Measurements from ENCODE around the gene MLPH. TPM values are rescaled to one million over a fixed set of nuclear protein-coding genes. Genes with fewer than 3 reads are reported as not detected.

The MLPH gene
- total RNA-seq, 1 donor from 2014 or later: 27.3 TPM

GRCh38 chr2:237547841-237548416 lies 60.9 kb downstream of the MLPH start:
- Histone ChIP-seq H3K36me3 (ENCODE audit: control insufficient read depth, insufficient read depth, low read length) (peaks cover 1% of the 10 kb centered on the region), H3K27me3 (ENCODE audit: control insufficient read depth, insufficient read depth, low read length) (no peaks in the 10 kb centered on the region), H3K4me3 (ENCODE audit: low read depth, low read length) (no peak overlapping the region)
- DNase-seq (ENCODE audit: low read depth): no peak
- no peak for TF ChIP-seq CTCF (IDR thresholded peaks at IDR 0.05; ENCODE audit: insufficient read depth, low read length, poor library complexity, severe bottlenecking)

GRCh38 chr2:237549216-237549615 lies 62.2 kb downstream of the MLPH start:
- H3K36me3 ChIP-seq (ENCODE audit: control insufficient read depth, insufficient read depth, low read length): peaks cover 4% of the 10 kb centered on the region
- H3K4me3 ChIP-seq (ENCODE audit: low read depth, low read length): no peak overlapping the region
- no peak for TF ChIP-seq CTCF (IDR thresholded peaks at IDR 0.05; ENCODE audit: insufficient read depth, low read length, poor library complexity, severe bottlenecking)
- DNase-seq (ENCODE audit: low read depth): no peak
- no peaks in the 10 kb centered on the region for H3K27me3 ChIP-seq (ENCODE audit: control insufficient read depth, insufficient read depth, low read length)

- no peak overlapping the region for H3K4me3 ChIP-seq (ENCODE audit: low read depth, low read length)
- no peak for TF ChIP-seq CTCF (IDR thresholded peaks at IDR 0.05; ENCODE audit: insufficient read depth, low read length, poor library complexity, severe bottlenecking)
- no peak for DNase-seq (ENCODE audit: low read depth)
- H3K27me3 ChIP-seq (ENCODE audit: control insufficient read depth, insufficient read depth, low read length): no peaks in the 10 kb centered on the region
- H3K36me3 ChIP-seq (ENCODE audit: control insufficient read depth, insufficient read depth, low read length): peaks cover 5% of the 10 kb centered on the region
These were observed 62.8 kb downstream of the MLPH start for GRCh38 chr2:237549643-237550415.

GRCh38 chr2:237551071-237551574 lies 64.1 kb downstream of the MLPH start:
- peaks cover 5% of the 10 kb centered on the region for H3K36me3 ChIP-seq (ENCODE audit: control insufficient read depth, insufficient read depth, low read length)
- H3K27me3 ChIP-seq (ENCODE audit: control insufficient read depth, insufficient read depth, low read length): no peaks in the 10 kb centered on the region
- no peak for TF ChIP-seq CTCF (IDR thresholded peaks at IDR 0.05; ENCODE audit: insufficient read depth, low read length, poor library complexity, severe bottlenecking)
- DNase-seq (ENCODE audit: low read depth): no peak
- no peak overlapping the region for H3K4me3 ChIP-seq (ENCODE audit: low read depth, low read length)

GRCh38 chr2:237552908-237553307 lies 65.9 kb downstream of the MLPH start:
- Histone ChIP-seq H3K36me3 (ENCODE audit: control insufficient read depth, insufficient read depth, low read length) (peaks cover 4% of the 10 kb centered on the region), H3K27me3 (ENCODE audit: control insufficient read depth, insufficient read depth, low read length) (no peaks in the 10 kb centered on the region), H3K4me3 (ENCODE audit: low read depth, low read length) (no peak overlapping the region)
- no peak for TF ChIP-seq CTCF (IDR thresholded peaks at IDR 0.05; ENCODE audit: insufficient read depth, low read length, poor library complexity, severe bottlenecking)
- no peak for DNase-seq (ENCODE audit: low read depth)
